ENCODE results near the gene SMURF1. TPM values are rescaled to one million over a fixed set of nuclear protein-coding genes. Genes with fewer than 3 reads are reported as not detected.

SMURF1 gene
- total and polyA plus RNA-seq, 2 of the 8 experiments (the other 6 are each of a cell fraction or from before 2014, with no cell fraction given), result 9.6 to 24.5 TPM

DNA sequence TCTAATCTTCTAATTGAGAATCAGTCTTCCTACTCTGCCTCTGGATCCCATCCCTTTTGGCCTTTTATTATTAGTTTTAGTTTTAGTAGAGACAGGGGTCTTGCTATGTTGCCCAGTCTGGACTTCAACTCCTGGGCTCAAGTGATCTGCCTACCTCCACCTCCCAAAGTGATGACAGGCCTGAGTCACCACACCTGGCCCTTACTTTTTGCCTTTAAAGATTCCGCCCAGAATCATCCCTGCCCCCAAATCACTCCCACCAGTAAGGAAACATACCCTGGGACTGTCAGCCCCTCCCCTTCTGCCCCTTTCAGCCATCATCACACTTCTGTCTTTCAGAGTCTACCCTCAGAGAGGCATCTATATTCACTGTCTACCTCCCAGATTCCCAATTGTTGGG lies 45.3 kb upstream of the SMURF1 start:
- H2AFZ ChIP-seq (ENCODE audit: low read length), result no peak overlapping the region
- no peak overlapping the region for H3K27ac ChIP-seq (ENCODE audit: low read depth, low read length)
- no peak overlapping the region for H2BK5ac ChIP-seq (ENCODE audit: low read depth, low read length)
- H3K4me3 ChIP-seq (ENCODE audit: extremely low read depth in 1 of 4, insufficient read depth in 2 of 4, low read depth in 3 of 4, low read length in 4 of 4), result no peak overlapping the region
- POLR2A ChIA-PET (ENCODE audit: partially characterized antibody), result interaction anchor here (1.3 kb wide), 1 partner anchor 44 kb away, joined by 3 read pairs; no protein-coding TSS in a partner anchor
- FAIRE-seq (no peak), DNase-seq (ENCODE audit: low read depth in 1 of 2, low spot score in 2 of 2) (no peak)
- 82% methylated on average over 1 of the region's 1 CpG; no CpG with 5 or more reads in 1 of the 2 experiments for WGBS, 2 experiments (ENCODE audit: extremely low coverage in 1 of 2, insufficient coverage in 1 of 2, insufficient read length in 1 of 2, insufficient replicate concordance in 2 of 2, low coverage in 1 of 2, low lambda C conversion rate in 2 of 2, missing lambda C conversion rate in 1 of 2)
- H3K9me3 ChIP-seq (ENCODE audit: insufficient read depth in 2 of 2, low read depth in 1 of 2, low read length in 1 of 2), result no peaks in the 10 kb centered on the region
- H4K20me1 ChIP-seq (replicated peaks in 1 of 2; ENCODE audit: control insufficient read depth in 1 of 2, insufficient read depth in 2 of 2, low read length in 2 of 2), result no peaks in the 10 kb centered on the region
- H2BK15ac ChIP-seq (ENCODE audit: low read length), result no peak overlapping the region
- no peak overlapping the region for H3K14ac ChIP-seq (ENCODE audit: insufficient read length)
- H3K9ac ChIP-seq (replicated peaks in 1 of 4; ENCODE audit: extremely low read depth in 1 of 4, low read depth in 3 of 4, low read length in 3 of 4), result no peak overlapping the region
- H3K18ac ChIP-seq (ENCODE audit: extremely low read depth, low read length), result no peak overlapping the region
- no peaks in the 10 kb centered on the region for H3K36me3 ChIP-seq (ENCODE audit: control insufficient read depth in 2 of 4, insufficient read depth in 4 of 4, low read length in 3 of 4)
- no peaks in the 10 kb centered on the region for H3K79me2 ChIP-seq (ENCODE audit: control insufficient read depth in 1 of 2, insufficient read depth in 2 of 2, low read length in 2 of 2)
- no peak overlapping the region for H3K56ac ChIP-seq (replicated peaks; ENCODE audit: insufficient read length, low read depth, low read length)
- H2AK5ac ChIP-seq (ENCODE audit: low read depth, low read length), result no peak overlapping the region
- no peaks in the 10 kb centered on the region for H3K23me2 ChIP-seq (ENCODE audit: low read depth, low read length)
- no peak overlapping the region for H2BK12ac ChIP-seq (ENCODE audit: low read depth, low read length)
- no peak overlapping the region for H2BK20ac ChIP-seq (ENCODE audit: low read length)
- no peak overlapping the region for H3K4ac ChIP-seq (replicated peaks; ENCODE audit: insufficient read length, low read depth, low read length)
- H2BK120ac ChIP-seq (replicated peaks; ENCODE audit: low read depth, low read length), result no peak overlapping the region
- no peak overlapping the region for H4K8ac ChIP-seq (ENCODE audit: extremely low read depth, insufficient read depth, low read length)
- no peak overlapping the region for H3K23ac ChIP-seq (ENCODE audit: insufficient read length)
- H4K5ac ChIP-seq (ENCODE audit: insufficient read length, low read depth, low read length), result no peak overlapping the region
- CTCF ChIA-PET (ENCODE audit: partially characterized antibody), result no interaction called here
- H3K4me1 ChIP-seq (replicated peaks in 1 of 4; ENCODE audit: control insufficient read depth in 3 of 4, insufficient read depth in 4 of 4, low read length in 3 of 4), result no peaks in the 10 kb centered on the region; a peak in 1 of 7 replicates
- no peak overlapping the region for H4K91ac ChIP-seq (replicated peaks; ENCODE audit: insufficient read length, low read length)
- H3K27me3 ChIP-seq (replicated peaks in 1 of 4; ENCODE audit: control insufficient read depth in 3 of 4, extremely low read depth in 1 of 4, insufficient read depth in 3 of 4, low read length in 3 of 4), result no peaks in the 10 kb centered on the region; a peak in 1 of 7 replicates
- no peak overlapping the region for H3K4me2 ChIP-seq (ENCODE audit: insufficient read depth in 1 of 2, low read depth in 2 of 2, low read length in 2 of 2)
- H3K79me1 ChIP-seq (ENCODE audit: low read depth, low read length), result no peaks in the 10 kb centered on the region

All from H1 (cell line).